Transverse colon (tissue), 3 donors: ENCODE measurements around the gene SLC4A7.

Source experiments
- POLR2A ChIP-seq: fragments of 450-650 bp; IDR thresholded peaks from one replicate; pipeline ENCODE4 v1.6.1; 2016; ENCODE audit warnings: antibody characterized with exemption, mild to moderate bottlenecking, moderate library complexity
- TF ChIP-seq, protein P1 (sequence below), 5 experiments: fragments of 200-600 bp in 3 of 5; fragments of 450-650 bp in 2 of 5; sonication (generic) in 3 of 5; IDR thresholded peaks; 1 replicate in 2 of 5; 2 replicates in 3 of 5; pipeline ENCODE4 v1.5.1; 2016 to 2017; ENCODE audit warnings: antibody characterized with exemption in 5 of 5, inconsistent platforms in 3 of 5, mild to moderate bottlenecking in 2 of 5, moderate library complexity in 1 of 5

DNA sequence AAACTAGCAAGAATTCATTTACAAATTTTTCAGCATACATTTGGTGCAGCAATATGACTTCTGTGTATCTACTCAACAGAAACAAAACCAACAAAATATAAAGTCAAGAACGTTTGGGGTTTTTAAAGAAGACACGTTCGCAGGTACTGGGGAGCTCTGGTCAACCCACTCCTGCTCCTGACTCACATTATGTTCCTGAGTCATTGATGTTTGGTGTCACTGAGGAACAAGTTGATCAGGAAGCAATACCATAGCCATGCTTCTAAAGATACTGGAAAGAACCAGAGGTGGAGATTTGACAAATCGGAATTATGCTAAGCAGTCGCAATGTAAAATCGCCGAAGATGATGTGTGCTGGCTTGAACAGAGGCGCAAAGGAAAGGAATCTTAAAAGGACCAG, 22.0 kb downstream of the SLC4A7 start:
- TF ChIP-seq, protein P1, sequence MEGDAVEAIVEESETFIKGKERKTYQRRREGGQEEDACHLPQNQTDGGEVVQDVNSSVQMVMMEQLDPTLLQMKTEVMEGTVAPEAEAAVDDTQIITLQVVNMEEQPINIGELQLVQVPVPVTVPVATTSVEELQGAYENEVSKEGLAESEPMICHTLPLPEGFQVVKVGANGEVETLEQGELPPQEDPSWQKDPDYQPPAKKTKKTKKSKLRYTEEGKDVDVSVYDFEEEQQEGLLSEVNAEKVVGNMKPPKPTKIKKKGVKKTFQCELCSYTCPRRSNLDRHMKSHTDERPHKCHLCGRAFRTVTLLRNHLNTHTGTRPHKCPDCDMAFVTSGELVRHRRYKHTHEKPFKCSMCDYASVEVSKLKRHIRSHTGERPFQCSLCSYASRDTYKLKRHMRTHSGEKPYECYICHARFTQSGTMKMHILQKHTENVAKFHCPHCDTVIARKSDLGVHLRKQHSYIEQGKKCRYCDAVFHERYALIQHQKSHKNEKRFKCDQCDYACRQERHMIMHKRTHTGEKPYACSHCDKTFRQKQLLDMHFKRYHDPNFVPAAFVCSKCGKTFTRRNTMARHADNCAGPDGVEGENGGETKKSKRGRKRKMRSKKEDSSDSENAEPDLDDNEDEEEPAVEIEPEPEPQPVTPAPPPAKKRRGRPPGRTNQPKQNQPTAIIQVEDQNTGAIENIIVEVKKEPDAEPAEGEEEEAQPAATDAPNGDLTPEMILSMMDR (IDR thresholded peaks at IDR 0.05), result no peak
- no peak for TF ChIP-seq POLR2A
